ENCODE results near the gene LRMDA.

Gene LRMDA

GRCh38 chr10:75778665-75779064, 347.2 kb downstream of the LRMDA start:
- POLR2A ChIA-PET = no interaction called here
- TF ChIP-seq CTCF (IDR thresholded peaks at IDR 0.05; ENCODE audit: control extremely low read depth, extremely low read depth, low read depth, missing control alignments) = no peak
- CTCF ChIA-PET = interaction anchor here (1.5 kb wide), 1 partner anchor 15 kb away, joined by 3 read pairs; no protein-coding TSS in a partner anchor
- no peak for DNase-seq (ENCODE audit: extremely low spot score)

- no peak for TF ChIP-seq CTCF (IDR thresholded peaks at IDR 0.05; ENCODE audit: control extremely low read depth, extremely low read depth, low read depth, missing control alignments)
- POLR2A ChIA-PET = no interaction called here
- CTCF ChIA-PET = interaction anchor here (1.5 kb wide), 1 partner anchor 16 kb away, joined by 3 read pairs; no protein-coding TSS in a partner anchor
- no peak for DNase-seq (ENCODE audit: extremely low spot score)
Measured at GRCh38 chr10:75779276-75779675, 347.9 kb downstream of the LRMDA start.

GRCh38 chr10:75782463-75783248, 351.2 kb downstream of the LRMDA start:
- ChIA-PET CTCF (no interaction called here), POLR2A (no interaction called here)
- TF ChIP-seq CTCF (IDR thresholded peaks at IDR 0.05; ENCODE audit: control extremely low read depth, extremely low read depth, low read depth, missing control alignments) = no peak
- DNase-seq (ENCODE audit: extremely low spot score) = no peak

- DNase-seq (ENCODE audit: extremely low spot score) = no peak
- ChIA-PET CTCF (interaction anchor here (1.5 kb wide), 1 partner anchor 14 kb away, joined by 4 read pairs; no protein-coding TSS in a partner anchor), POLR2A (no interaction called here)
- no peak for TF ChIP-seq CTCF (IDR thresholded peaks at IDR 0.05; ENCODE audit: control extremely low read depth, extremely low read depth, low read depth, missing control alignments)
Measured at GRCh38 chr10:75788394-75789205, 357.2 kb downstream of the LRMDA start.

- CTCF ChIA-PET = interaction anchor here (1.3 kb wide), 1 partner anchor 19 kb away, joined by 3 read pairs; no protein-coding TSS in a partner anchor
- DNase-seq (ENCODE audit: extremely low spot score) = no peak
- TF ChIP-seq CTCF (IDR thresholded peaks at IDR 0.05; ENCODE audit: control extremely low read depth, extremely low read depth, low read depth, missing control alignments) = no peak
- POLR2A ChIA-PET = no interaction called here
Measured at GRCh38 chr10:75793848-75794247, 362.4 kb downstream of the LRMDA start.

GRCh38 chr10:75801121-75801520, 369.7 kb downstream of the LRMDA start:
- POLR2A ChIA-PET = no interaction called here
- CTCF ChIA-PET = interaction anchor here (1.0 to 2.1 kb wide), 5 partner anchors 9 to 29 kb away, joined by 3 to 7 read pairs (median 3); no protein-coding TSS in a partner anchor
- no peak for TF ChIP-seq CTCF (IDR thresholded peaks at IDR 0.05; ENCODE audit: control extremely low read depth, extremely low read depth, low read depth, missing control alignments)
- DNase-seq (ENCODE audit: extremely low spot score) = no peak

Measured in GM10248 (cell line).